Left ventricle myocardium inferior (tissue), 1 donor: Measurements from ENCODE around the gene ZNF184. TPM values are rescaled to one million over a fixed set of nuclear protein-coding genes. Genes with fewer than 3 reads are reported as not detected.
A peak's percentile ranks its signal among the peaks of the same experiment; 100 is the strongest.
"Not testable (repeated sequence)": the region's sequence is repeated elsewhere in the genome, so short reads cannot be mapped to it uniquely, and the experiment has no call there.

ENCODE experiments used
- DNase-seq: peaks from one replicate; pipeline ENCODE4 v3.0.0-alpha.2; 2020
- H3K27ac ChIP-seq: fragments of 200-600 bp; replicated peaks from 2 replicates; pipeline ENCODE4 v1.8.0; 2021
- H3K27me3 ChIP-seq: fragments of 200-600 bp; 2 replicates; pipeline ENCODE4 v1.8.0; 2021; ENCODE audit warnings: low read depth
- H3K36me3 ChIP-seq: fragments of 200-600 bp; 2 replicates; pipeline ENCODE4 v1.8.0; 2021
- H3K4me1 ChIP-seq: fragments of 200-600 bp; 2 replicates; pipeline ENCODE4 v1.8.0; 2021
- H3K4me3 ChIP-seq: fragments of 200-600 bp; 2 replicates; pipeline ENCODE4 v1.8.0; 2021; ENCODE audit warnings: mild to moderate bottlenecking, moderate library complexity
- H3K9me3 ChIP-seq: fragments of 200-600 bp; replicated peaks from 2 replicates; pipeline ENCODE4 v1.8.0; 2021
- CTCF ChIP-seq: fragments of 200-600 bp; IDR thresholded peaks from 2 replicates; pipeline ENCODE4 v1.8.0; 2021; ENCODE audit warnings: antibody characterized with exemption, mild to moderate bottlenecking, borderline replicate concordance
- intact Hi-C: fragments of 100-400 bp; cut with micrococcal nuclease; formaldehyde crosslinking; loops from one replicate; pipeline ENCODE4 v1.11.0; 2022
- total RNA-seq: library from RNA; stranded (reverse); fragmentation: NEBNext Ultra II Directional; extraction: Animal tissue kit (Norgen Biotek cat#: 25700); gene quantifications from one replicate; pipeline ENCODE4 v1.2.1, GENCODE V29; 2021
- donor health status: DM: no; HTN: yes; CAD: no; lungs with severe emphysema.

Gene ZNF184
- total RNA-seq, 1 donor from 2014 or later: 3.2 TPM

- no peak overlapping the region for H3K27ac ChIP-seq
- peaks cover 12% of the 10 kb centered on the region for H3K9me3 ChIP-seq
- no peak overlapping the region for H3K4me3 ChIP-seq
- no peak for TF ChIP-seq CTCF
- H3K4me1 ChIP-seq: no peaks in the 10 kb centered on the region
- no peaks in the 10 kb centered on the region for H3K36me3 ChIP-seq
- H3K27me3 ChIP-seq: peaks cover 3% of the 10 kb centered on the region
- no peak for DNase-seq
- intact Hi-C loops: no loop called here
These were observed 44.4 kb downstream of the ZNF184 start for GRCh38 chr6:27428502-27428901.

GRCh38 chr6:27426045-27426620 is 46.8 kb downstream of the ZNF184 start:
- no peak for DNase-seq
- Histone ChIP-seq H3K4me3 (no peak overlapping the region), H3K36me3 (no peaks in the 10 kb centered on the region), H3K9me3 (peaks cover 12% of the 10 kb centered on the region), H3K27ac (no peak overlapping the region), H3K27me3 (peaks cover 12% of the 10 kb centered on the region), H3K4me1 (no peaks in the 10 kb centered on the region)
- no peak for TF ChIP-seq CTCF
- intact Hi-C loops: no loop called here

- H3K4me1 ChIP-seq, intact Hi-C loops, DNase-seq, H3K27ac ChIP-seq, H3K4me3 ChIP-seq, H3K9me3 ChIP-seq, H3K36me3 ChIP-seq: not testable (repeated sequence)
- H3K27me3 ChIP-seq: peaks cover 12% of the 10 kb centered on the region
These were observed 48.1 kb downstream of the ZNF184 start for GRCh38 chr6:27424851-27425250.

GRCh38 chr6:27422651-27423332 is 50.1 kb downstream of the ZNF184 start:
- H3K27me3 ChIP-seq: peaks cover 12% of the 10 kb centered on the region
- H3K4me3 ChIP-seq: peak overlapping the region; percentile 42
- H3K27ac ChIP-seq: no peak overlapping the region
- H3K4me1 ChIP-seq: no peaks in the 10 kb centered on the region
- H3K9me3 ChIP-seq: no peaks in the 10 kb centered on the region
- no peak for TF ChIP-seq CTCF
- H3K36me3 ChIP-seq: no peaks in the 10 kb centered on the region
- intact Hi-C loops: no loop called here
- peak; percentile 16 for DNase-seq

- Histone ChIP-seq H3K27ac (no peak overlapping the region), H3K27me3 (peaks cover 9% of the 10 kb centered on the region), H3K4me3 (no peak overlapping the region), H3K4me1 (no peaks in the 10 kb centered on the region), H3K36me3 (no peaks in the 10 kb centered on the region), H3K9me3 (peaks cover 11% of the 10 kb centered on the region)
- intact Hi-C loops: no loop called here
- no peak for TF ChIP-seq CTCF
- DNase-seq: no peak
These were observed 53.5 kb downstream of the ZNF184 start for GRCh38 chr6:27419363-27419762.

GRCh38 chr6:27415898-27416297 is 57.0 kb downstream of the ZNF184 start:
- no peak for TF ChIP-seq CTCF

More at GRCh38 chr6:27415898-27416297, 57.0 kb downstream of the ZNF184 start:
- H3K4me1 ChIP-seq: no peaks in the 10 kb centered on the region
- no peak overlapping the region for H3K4me3 ChIP-seq
- H3K27me3 ChIP-seq: no peaks in the 10 kb centered on the region
- no peak overlapping the region for H3K27ac ChIP-seq
- no peak for DNase-seq
- H3K36me3 ChIP-seq: no peaks in the 10 kb centered on the region
- H3K9me3 ChIP-seq: peaks cover 11% of the 10 kb centered on the region
- intact Hi-C loops: no loop called here
